NK-92 treated with Interleukin-12 subunit alpha and Interleukin-12 subunit beta, amount 100 ng/mL, for 24 hours (cell line): Measurements from ENCODE around the gene ELAVL2.

Source experiments
- DNase-seq: peaks from one replicate; lab custom pipeline; 2025; lab: John Stamatoyannopoulos, UW

ELAVL2 gene

GRCh38 chr9:23821375-23822181 lies 4.5 kb downstream of the ELAVL2 start:
- DNase-seq, result no peak

GRCh38 chr9:23820451-23821374 lies 5.3 kb downstream of the ELAVL2 start:
- no peak for DNase-seq

GRCh38 chr9:23819403-23819802 lies 6.6 kb downstream of the ELAVL2 start:
- no peak for DNase-seq

GRCh38 chr9:23814243-23814642 lies 11.8 kb downstream of the ELAVL2 start:
- DNase-seq, result no peak

GRCh38 chr9:23812673-23813072 lies 13.4 kb downstream of the ELAVL2 start:
- DNase-seq, result no peak

- no peak for DNase-seq
These were observed 14.4 kb downstream of the ELAVL2 start for GRCh38 chr9:23811633-23812032.

GRCh38 chr9:23803216-23803615 lies 22.8 kb downstream of the ELAVL2 start:
- no peak for DNase-seq

GRCh38 chr9:23801523-23801922 lies 24.5 kb downstream of the ELAVL2 start:
- no peak for DNase-seq

- DNase-seq, result no peak
These were observed 26.5 kb downstream of the ELAVL2 start for GRCh38 chr9:23799521-23799920.

- no peak for DNase-seq
These were observed 27.7 kb downstream of the ELAVL2 start for GRCh38 chr9:23798325-23798724.

- DNase-seq, result no peak
These were observed 29.8 kb downstream of the ELAVL2 start for GRCh38 chr9:23796209-23796608.

- no peak for DNase-seq
These were observed 35.4 kb downstream of the ELAVL2 start for GRCh38 chr9:23790351-23791260.

- DNase-seq, result no peak
These were observed 36.3 kb downstream of the ELAVL2 start for GRCh38 chr9:23789529-23790254.

GRCh38 chr9:23784962-23785361 lies 41.1 kb downstream of the ELAVL2 start:
- DNase-seq, result no peak

- no peak for DNase-seq
These were observed 42.5 kb downstream of the ELAVL2 start for GRCh38 chr9:23783509-23783908.

- no peak for DNase-seq
These were observed 46.8 kb downstream of the ELAVL2 start for GRCh38 chr9:23779220-23779619.

- no peak for DNase-seq
These were observed 48.7 kb downstream of the ELAVL2 start for GRCh38 chr9:23777328-23777727.

- DNase-seq, result no peak
These were observed 50.5 kb downstream of the ELAVL2 start for GRCh38 chr9:23775549-23775948.

GRCh38 chr9:23774266-23774665 lies 51.8 kb downstream of the ELAVL2 start:
- no peak for DNase-seq

GRCh38 chr9:23772385-23772783 lies 53.7 kb downstream of the ELAVL2 start:
- DNase-seq, result no peak

- no peak for DNase-seq
These were observed 54.2 kb downstream of the ELAVL2 start for GRCh38 chr9:23771746-23772384.
